Skeletal muscle tissue (tissue), 4 donors: ENCODE results near the gene DHRS11. TPM values are rescaled to one million over a fixed set of nuclear protein-coding genes. Genes with fewer than 3 reads are reported as not detected.

Experiments
- H3K27ac ChIP-seq: one replicate; pipeline ENCODE4 v1.7.0; 2013; ENCODE audit warnings: mild to moderate bottlenecking, low read depth, low read length, inconsistent platforms
- H3K27me3 ChIP-seq, 3 donors: one replicate each; pipeline ENCODE4 v1.7.0; 2013; ENCODE audit warnings: low read length in 3 of 3; ENCODE audit not compliant: control insufficient read depth in 3 of 3, insufficient read depth in 3 of 3
- H3K36me3 ChIP-seq, 3 donors: one replicate each; pipeline ENCODE4 v1.7.0; 2013; ENCODE audit warnings: low read length in 3 of 3; ENCODE audit not compliant: control insufficient read depth in 3 of 3, insufficient read depth in 3 of 3
- H3K4me1 ChIP-seq, 3 donors: one replicate each; pipeline ENCODE4 v1.7.0; 2013; ENCODE audit warnings: low read length in 3 of 3, mild to moderate bottlenecking in 3 of 3; ENCODE audit not compliant: control insufficient read depth in 3 of 3, insufficient read depth in 3 of 3
- H3K4me3 ChIP-seq, 3 donors: one replicate each; pipeline ENCODE4 v1.7.0; 2013; ENCODE audit warnings: low read length in 3 of 3
- H3K9ac ChIP-seq, 3 donors: one replicate each; pipeline ENCODE4 v1.7.0; 2013; ENCODE audit warnings: low read length in 3 of 3, mild to moderate bottlenecking in 3 of 3, moderate library complexity in 2 of 3, low read depth in 1 of 3
- H3K9me3 ChIP-seq, 3 donors: one replicate each; pipeline ENCODE4 v1.7.0; 2013; ENCODE audit warnings: low read length in 3 of 3; ENCODE audit not compliant: control insufficient read depth in 3 of 3
- total RNA-seq: library from RNA; depleted of rRNA; stranded (reverse); fragments of >200 nt; gene quantifications from one replicate; pipeline ENCODE4 v1.2.3, GENCODE V29; 2014
- donor health status: Osteomylitis.

The DHRS11 gene
- total RNA-seq, result 4.2 TPM

DNA sequence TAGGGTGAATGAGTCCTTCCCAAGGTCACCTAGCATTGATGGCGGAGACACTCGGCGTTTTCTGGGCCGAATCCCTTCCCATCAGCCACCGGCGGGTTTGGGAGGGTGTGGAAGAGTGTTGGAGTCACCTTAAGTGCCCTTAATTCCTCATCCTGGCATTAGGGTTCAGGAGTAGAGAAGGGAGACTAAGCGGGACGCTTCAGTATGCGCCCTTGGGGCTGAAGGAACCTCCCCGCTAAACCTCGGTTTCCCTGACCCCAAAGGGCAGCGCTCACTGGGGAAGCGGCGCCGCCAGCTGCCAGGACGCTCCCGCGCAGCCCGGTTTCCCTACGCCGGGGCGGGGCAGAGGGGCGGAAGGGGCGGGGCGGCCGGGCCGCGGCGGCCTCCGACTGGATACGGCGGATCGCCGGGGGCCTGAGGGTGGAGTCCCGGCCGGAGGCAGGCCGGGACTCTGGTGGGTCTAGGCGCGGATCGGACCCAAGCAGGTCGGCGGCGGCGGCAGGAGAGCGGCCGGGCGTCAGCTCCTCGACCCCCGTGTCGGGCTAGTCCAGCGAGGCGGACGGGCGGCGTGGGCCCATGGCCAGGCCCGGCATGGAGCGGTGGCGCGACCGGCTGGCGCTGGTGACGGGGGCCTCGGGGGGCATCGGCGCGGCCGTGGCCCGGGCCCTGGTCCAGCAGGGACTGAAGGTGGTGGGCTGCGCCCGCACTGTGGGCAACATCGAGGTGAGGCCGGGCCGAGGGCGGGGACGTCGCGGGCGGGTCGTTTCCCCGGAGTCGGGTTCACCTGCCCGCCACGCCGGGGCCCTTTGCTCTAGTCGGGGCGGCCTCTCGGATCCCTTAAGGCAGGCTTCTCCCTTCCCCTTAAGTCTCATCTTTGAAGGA is at the start of gene DHRS11:
TSS of gene DHRS11 (plus strand) at position 446 of the 882 bp plus-strand sequence. CDS start at position 577, 131 bp downstream.
- peak within 1 kb of the TSS; percentile 78 to 85 (median 82) for H3K4me3 ChIP-seq
- H3K27me3 ChIP-seq, result no peaks in the 10 kb centered on the region
- H3K4me1 ChIP-seq, result peaks cover 19 to 24% (median 23%) of the 10 kb centered on the region in 3 donors
- H3K27ac ChIP-seq, result peak within 1 kb of the TSS; percentile 68
- no peaks in the 10 kb centered on the region for H3K9me3 ChIP-seq
- H3K36me3 ChIP-seq, result peaks cover 7 to 17% (median 17%) of the 10 kb centered on the region in 3 donors
- peak within 1 kb of the TSS; percentile 76 to 89 (median 85) for H3K9ac ChIP-seq

DNA sequence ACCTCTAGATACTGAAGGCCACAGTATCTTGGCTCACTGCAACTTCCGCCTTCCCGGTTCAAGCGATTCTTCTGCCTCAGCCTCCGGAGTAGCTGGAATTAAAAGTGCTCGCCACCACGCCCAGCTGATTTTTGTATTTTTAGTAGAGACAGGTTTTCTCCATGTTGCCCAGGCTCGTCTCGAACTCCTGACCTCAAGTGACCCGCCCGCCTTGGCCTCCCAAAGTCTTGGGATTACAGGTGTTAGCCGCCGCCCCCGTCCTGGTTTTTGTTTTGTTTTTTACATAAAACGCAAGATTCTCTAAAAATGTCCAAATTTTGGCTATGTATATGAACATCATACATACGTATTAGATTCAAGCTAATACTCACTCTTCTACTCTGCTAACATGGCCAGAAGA is 48.9 kb upstream of the DHRS11 start:
- H3K9ac ChIP-seq, result no peak overlapping the region
- H3K9me3 ChIP-seq, result no peaks in the 10 kb centered on the region
- no peak overlapping the region for H3K27ac ChIP-seq
- H3K36me3 ChIP-seq, result peaks cover 0 to 8% (median 2%) of the 10 kb centered on the region in 3 donors
- no peaks in the 10 kb centered on the region for H3K27me3 ChIP-seq
- H3K4me1 ChIP-seq, result peaks cover 25 to 35% (median 29%) of the 10 kb centered on the region in 3 donors
- H3K4me3 ChIP-seq, result no peak overlapping the region

- H3K27me3 ChIP-seq, result no peaks in the 10 kb centered on the region
- peaks cover 30 to 40% (median 34%) of the 10 kb centered on the region in 3 donors for H3K4me1 ChIP-seq
- H3K36me3 ChIP-seq, result peaks cover 0 to 2% (median 0%) of the 10 kb centered on the region in 3 donors
- peak overlapping the region; percentile 100 for H3K27ac ChIP-seq
- H3K9ac ChIP-seq, result peak overlapping the region; percentile 100
- no peaks in the 10 kb centered on the region for H3K9me3 ChIP-seq
- H3K4me3 ChIP-seq, result peak overlapping the region; percentile 95 to 99 (median 99)
Observed at GRCh38 chr17:36544044-36544306, 47.7 kb upstream of the DHRS11 start.

GRCh38 chr17:36544307-36545076 is 47.2 kb upstream of the DHRS11 start, which contains the start of gene GGNBP2:
Gene GGNBP2 (plus strand): TSS chr17:36544919. CDS start chr17:36545725, 806 bp downstream.
- H3K36me3 ChIP-seq, result no peaks in the 10 kb centered on the region
- peaks cover 30 to 40% (median 34%) of the 10 kb centered on the region in 3 donors for H3K4me1 ChIP-seq
- H3K9ac ChIP-seq, result peak within 1 kb of the TSS; percentile 100
- H3K4me3 ChIP-seq, result peak within 1 kb of the TSS; percentile 95 to 99 (median 99)
- H3K27ac ChIP-seq, result peak within 1 kb of the TSS; percentile 100
- H3K27me3 ChIP-seq, result no peaks in the 10 kb centered on the region
- no peaks in the 10 kb centered on the region for H3K9me3 ChIP-seq

- peak overlapping the region; percentile 94 to 99 (median 99) for H3K4me3 ChIP-seq
- no peaks in the 10 kb centered on the region for H3K27me3 ChIP-seq
- peaks cover 30 to 40% (median 34%) of the 10 kb centered on the region in 3 donors for H3K4me1 ChIP-seq
- no peaks in the 10 kb centered on the region for H3K36me3 ChIP-seq
- H3K9me3 ChIP-seq, result no peaks in the 10 kb centered on the region
- peak overlapping the region; percentile 100 for H3K9ac ChIP-seq
- peak overlapping the region; percentile 100 for H3K27ac ChIP-seq
Observed at GRCh38 chr17:36545077-36545464, 46.6 kb upstream of the DHRS11 start.

DNA sequence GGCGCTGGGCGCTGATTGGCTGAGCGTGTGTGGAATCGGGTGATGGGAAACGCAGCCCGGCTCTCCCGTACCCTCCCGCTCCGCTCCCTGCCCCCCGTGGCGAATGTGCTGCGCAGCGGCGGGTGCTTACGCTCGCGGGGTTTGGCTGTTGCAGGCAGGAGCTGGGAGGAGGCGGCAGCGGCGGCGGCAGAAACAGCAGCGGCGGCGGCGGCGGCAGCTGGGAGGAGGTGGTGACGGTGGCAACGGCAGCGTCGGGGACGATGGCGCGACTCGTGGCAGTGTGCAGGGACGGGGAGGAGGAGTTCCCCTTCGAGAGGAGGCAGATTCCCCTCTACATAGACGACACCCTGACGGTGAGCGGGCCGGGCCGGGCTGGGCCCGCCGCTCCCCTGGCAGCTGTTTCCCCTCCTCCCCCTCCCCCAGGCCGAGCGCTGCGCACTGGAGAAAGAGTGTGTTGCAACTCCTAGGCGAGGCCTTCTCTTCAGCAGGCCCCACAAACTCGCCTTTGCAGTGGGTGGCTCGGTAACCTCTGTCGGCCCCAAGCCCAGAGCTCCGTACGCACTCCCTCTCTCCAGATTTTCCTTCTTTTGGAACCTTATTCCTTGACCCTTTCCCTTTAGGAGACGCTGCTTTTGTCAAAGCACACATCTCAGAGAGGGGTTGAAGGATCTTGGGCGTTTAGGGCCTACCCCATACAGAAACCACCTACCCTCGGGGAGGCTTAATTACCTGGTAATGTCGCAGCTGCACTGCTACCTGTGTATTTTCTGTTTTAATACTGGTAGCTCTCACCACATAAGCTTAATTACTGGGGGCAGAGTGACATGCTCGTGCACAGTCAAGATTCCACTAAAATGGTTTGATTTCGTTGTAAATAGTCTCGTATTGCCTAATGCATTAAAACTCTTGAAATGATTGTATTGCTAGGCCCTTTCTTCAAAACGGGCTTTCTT is 45.9 kb upstream of the DHRS11 start:
- H3K27me3 ChIP-seq, result no peaks in the 10 kb centered on the region
- no peaks in the 10 kb centered on the region for H3K36me3 ChIP-seq
- H3K4me3 ChIP-seq, result peak overlapping the region; percentile 80 to 88 (median 85)
- peak overlapping the region; percentile 81 to 97 (median 90) for H3K9ac ChIP-seq
- H3K9me3 ChIP-seq, result no peaks in the 10 kb centered on the region
- peak overlapping the region; percentile 100 for H3K27ac ChIP-seq
- H3K4me1 ChIP-seq, result peaks cover 30 to 40% (median 34%) of the 10 kb centered on the region in 3 donors

DNA sequence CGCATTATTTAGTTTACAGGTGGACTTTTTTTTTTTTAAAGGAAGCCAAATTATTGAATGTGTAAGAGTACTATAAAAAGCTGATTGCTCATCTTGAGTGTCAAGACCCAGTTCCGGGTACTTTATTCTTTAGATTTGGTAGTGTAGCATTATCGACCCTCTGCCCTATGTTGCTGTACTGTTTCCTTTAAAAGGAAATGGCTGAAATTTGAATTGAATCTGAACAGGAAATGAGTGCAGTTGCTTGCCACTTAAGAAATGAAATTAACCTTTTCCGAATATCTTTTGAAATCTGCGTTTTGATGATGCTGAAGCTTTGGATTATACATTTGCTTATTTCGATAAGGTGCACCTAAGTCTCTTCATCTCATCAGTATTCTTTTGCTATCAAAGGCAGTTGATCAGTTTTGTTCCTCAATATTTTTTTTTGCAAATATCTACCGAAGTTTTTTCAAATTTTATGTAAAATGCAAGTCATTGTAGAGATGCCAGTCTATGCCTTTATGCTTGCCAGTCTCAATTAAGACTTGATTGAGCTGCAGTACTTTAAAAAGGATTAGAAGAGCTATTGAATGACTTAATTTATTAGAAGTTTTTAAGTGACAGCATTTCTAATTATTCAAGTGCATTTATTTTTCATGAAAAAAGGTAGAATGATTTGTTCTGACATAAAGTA is 45.1 kb upstream of the DHRS11 start:
- no peaks in the 10 kb centered on the region for H3K27me3 ChIP-seq
- H3K36me3 ChIP-seq, result no peaks in the 10 kb centered on the region
- H3K4me1 ChIP-seq, result peaks cover 30 to 40% (median 34%) of the 10 kb centered on the region in 3 donors
- peak overlapping the region; percentile 81 to 97 (median 90) for H3K9ac ChIP-seq
- no peaks in the 10 kb centered on the region for H3K9me3 ChIP-seq
- H3K27ac ChIP-seq, result peak overlapping the region; percentile 100
- H3K4me3 ChIP-seq, result peak overlapping the region; percentile 80 to 88 (median 85)

DNA sequence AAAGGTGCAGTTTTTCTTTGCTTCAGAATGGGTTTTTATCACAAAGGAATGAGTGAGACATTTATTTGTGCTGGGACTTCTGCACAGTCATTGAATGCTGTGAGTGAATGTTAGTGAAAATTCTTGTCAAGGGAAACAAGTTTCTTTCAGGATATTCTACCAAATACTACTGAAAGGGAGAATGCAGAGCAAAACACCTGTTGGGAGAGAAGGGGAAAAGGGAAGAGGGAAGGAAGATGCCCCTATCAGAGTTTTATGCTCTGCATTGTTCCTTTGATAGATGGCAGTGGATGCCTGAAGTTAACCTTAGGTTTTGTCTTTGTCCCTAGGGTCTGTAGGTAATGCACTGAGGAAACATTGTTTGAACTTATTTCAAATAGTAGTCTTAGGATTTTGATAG is 43.9 kb upstream of the DHRS11 start:
- H3K27ac ChIP-seq, result no peak overlapping the region
- H3K9me3 ChIP-seq, result no peaks in the 10 kb centered on the region
- H3K9ac ChIP-seq, result peak overlapping the region; percentile 0 to 34 (median 13)
- peak overlapping the region in 1 of 3 donors; percentile 85 for H3K4me3 ChIP-seq
- H3K27me3 ChIP-seq, result no peaks in the 10 kb centered on the region
- H3K36me3 ChIP-seq, result no peaks in the 10 kb centered on the region
- peaks cover 30 to 40% (median 34%) of the 10 kb centered on the region in 3 donors for H3K4me1 ChIP-seq
